ENCODE results near the gene HSD17B7. TPM values are rescaled to one million over a fixed set of nuclear protein-coding genes. Genes with fewer than 3 reads are reported as not detected.

The HSD17B7 gene
- total and polyA plus RNA-seq, 12 donors, result 1.7 to 11.2 (median 3.2) TPM

GRCh38 chr1:162846256-162847212 lies 56.0 kb downstream of the HSD17B7 start:
- WGBS, 2 donors, result 84 to 91% methylated on average over 16 of the region's 16 CpGs
- H3K4me1 ChIP-seq, result no peaks in the 10 kb centered on the region
- no peak for DNase-seq

GRCh38 chr1:162847839-162848453 lies 57.4 kb downstream of the HSD17B7 start:
- TF ChIP-seq CTCF (IDR thresholded peaks at IDR 0.05), result peak; percentile 80 to 95 (median 92)
- Histone ChIP-seq H3K4me1 (no peaks in the 10 kb centered on the region), H3K36me3 (no peaks in the 10 kb centered on the region), H3K9me3 (no peaks in the 10 kb centered on the region), H3K4me3 (no peak overlapping the region), H3K27ac (no peak overlapping the region), H3K27me3 (peaks cover 0 to 3% (median 0%) of the 10 kb centered on the region in 7 donors)
- DNase-seq (peak; percentile 75 to 77), ATAC-seq (peak in 1 of 8 donors; percentile 39)
- 7 to 12% methylated on average over 3 of the region's 3 CpGs for WGBS, 2 donors
- intact Hi-C loops (cut with DNase I), result loop anchor here in 3 of 10 donors (2.0 kb wide), 2 partner anchors 327 to 469 kb away; no protein-coding TSS in a partner anchor

More at GRCh38 chr1:162846256-162847212, 56.0 kb downstream of the HSD17B7 start:
- Histone ChIP-seq H3K9me3 (no peaks in the 10 kb centered on the region), H3K27me3 (peaks cover 0 to 5% (median 0%) of the 10 kb centered on the region in 7 donors), H3K36me3 (no peaks in the 10 kb centered on the region), H3K4me3 (no peak overlapping the region), H3K27ac (no peak overlapping the region)
- ATAC-seq, result no peak
- TF ChIP-seq CTCF (IDR thresholded peaks at IDR 0.05), result no peak
- intact Hi-C loops (cut with DNase I), result loop anchor here in 1 of 10 donors (2.0 kb wide), 1 partner anchor 470 kb away; no protein-coding TSS in a partner anchor

GRCh38 chr1:162849711-162850110 lies 59.2 kb downstream of the HSD17B7 start:
- Histone ChIP-seq H3K4me3 (no peak overlapping the region), H3K9me3 (no peaks in the 10 kb centered on the region), H3K4me1 (no peaks in the 10 kb centered on the region), H3K36me3 (no peaks in the 10 kb centered on the region), H3K27ac (no peak overlapping the region), H3K27me3 (peaks cover 0 to 3% (median 0%) of the 10 kb centered on the region in 7 donors)
- no peak for DNase-seq
- intact Hi-C loops (cut with DNase I), result loop anchor here in 7 of 10 donors (2.0 to 10.0 kb wide), 6 partner anchors 215 to 468 kb away; partner anchors contain the start of gene RGS4 (in 1 of the 7)
- ATAC-seq, result no peak
- WGBS, 2 donors, result 61 to 84% methylated on average over 2 of the region's 2 CpGs
- no peak for TF ChIP-seq CTCF (IDR thresholded peaks at IDR 0.05)

- WGBS, 2 donors, result 46 to 86% methylated on average over 1 of the region's 1 CpG
- no peak for TF ChIP-seq CTCF (IDR thresholded peaks at IDR 0.05)
Measured at GRCh38 chr1:162851341-162851740, 60.8 kb downstream of the HSD17B7 start.

More at GRCh38 chr1:162851341-162851740, 60.8 kb downstream of the HSD17B7 start:
- H3K27me3 ChIP-seq, result peaks cover 0 to 3% (median 0%) of the 10 kb centered on the region in 7 donors
- no peak overlapping the region for H3K4me3 ChIP-seq
- DNase-seq, result no peak
- intact Hi-C loops (cut with DNase I), result loop anchor here in 6 of 10 donors (5.0 to 10.0 kb wide), 4 partner anchors 213 to 466 kb away; partner anchors contain the start of gene RGS4 (in 1 of the 6)
- no peaks in the 10 kb centered on the region for H3K9me3 ChIP-seq
- H3K4me1 ChIP-seq, result no peaks in the 10 kb centered on the region
- H3K36me3 ChIP-seq, result no peaks in the 10 kb centered on the region
- no peak overlapping the region for H3K27ac ChIP-seq
- ATAC-seq, result no peak

All from heart right ventricle (tissue), 16 donors.